SK-N-MC (cell line): ENCODE measurements around the gene SLC22A16.

Source experiments
- EZH2 ChIP-seq: fragments of 200-600 bp; sonication (generic); IDR thresholded peaks from one replicate; pipeline ENCODE4 v1.6.1; 2017; ENCODE audit warnings: antibody characterized with exemption
- FOXP2 ChIP-seq: optimal IDR thresholded peaks from 2 replicates; pipeline ENCODE3; 2011; ENCODE audit warnings: mild to moderate bottlenecking, moderate library complexity; ENCODE audit not compliant: insufficient read depth; ENCODE audit errors: extremely low read length, control extremely low read depth
- POLR2AphosphoS5 ChIP-seq: IDR thresholded peaks from 2 replicates; pipeline ENCODE4 v1.6.1; 2012; ENCODE audit warnings: mild to moderate bottlenecking, low read depth, low read length, borderline replicate concordance

GRCh38 chr6:110458476-110458875, 17.9 kb downstream of the SLC22A16 start:
- TF ChIP-seq POLR2AphosphoS5 (no peak), EZH2 (no peak), FOXP2 (no peak)
